OCI-LY7 (cell line): ENCODE results near the gene OSGIN1.

Experiments
- CTCF ChIP-seq: fragments of 200-600 bp; sonication (generic); conservative IDR thresholded peaks from 2 replicates; pipeline ENCODE4 v1.5.1; 2014; ENCODE audit warnings: mild to moderate bottlenecking, antibody characterized with exemption, low read length, moderate library complexity, mixed read lengths
- EZH2phosphoT487 ChIP-seq: fragments of 200-600 bp; sonication (generic); IDR thresholded peaks from 2 replicates; pipeline ENCODE4 v1.6.1; 2018; ENCODE audit warnings: low read depth, borderline replicate concordance, mild to moderate bottlenecking, mixed run types, antibody characterized with exemption, low read length, moderate library complexity, mixed read lengths

GRCh38 chr16:83971165-83972130 is 18.4 kb downstream of the OSGIN1 start:
- TF ChIP-seq CTCF (no peak), EZH2phosphoT487 (no peak)
